Stimulated activated memory B cell treated with anti-CD40 and anti-IgM and Interleukin-4, amounts not matched to agents 10 μg/mL and 1 μg/mL and 100 μg/mL, for 72 hours (primary cell): ENCODE data around the gene ADD2.

Experiments
- ATAC-seq: fragments of 150-1000 bp; cut with Tn5 transposase; 2 replicates; pipeline ENCODE4 v1.10.0; 2021
- H3K27ac Mint-ChIP-seq: one replicate; pipeline ENCODE4 v1.8.0; 2022; ENCODE audit warnings: mild to moderate bottlenecking, mixed read lengths
- H3K27me3 Mint-ChIP-seq: one replicate; pipeline ENCODE4 v1.8.0; 2022; ENCODE audit warnings: mixed read lengths
- H3K36me3 Mint-ChIP-seq: one replicate; pipeline ENCODE4 v1.8.0; 2022; ENCODE audit warnings: mixed read lengths
- H3K4me1 Mint-ChIP-seq: one replicate; pipeline ENCODE4 v1.8.0; 2022; ENCODE audit warnings: mixed read lengths
- H3K4me3 Mint-ChIP-seq: one replicate; pipeline ENCODE4 v1.8.0; 2022; ENCODE audit warnings: mild to moderate bottlenecking, moderate library complexity, mixed read lengths
- H3K9me3 Mint-ChIP-seq: one replicate; pipeline ENCODE4 v1.8.0; 2022; ENCODE audit warnings: mixed read lengths

The ADD2 gene

GRCh38 chr2:70726947-70727725 is 40.9 kb downstream of the ADD2 start:
- H3K9me3 Mint-ChIP-seq, result no peaks in the 10 kb centered on the region
- no peaks in the 10 kb centered on the region for H3K27me3 Mint-ChIP-seq
- H3K4me1 Mint-ChIP-seq, result peaks cover 16% of the 10 kb centered on the region
- no peak for ATAC-seq
- no peak overlapping the region for H3K4me3 Mint-ChIP-seq
- no peaks in the 10 kb centered on the region for H3K36me3 Mint-ChIP-seq
- no peak overlapping the region for H3K27ac Mint-ChIP-seq

- Mint-ChIP-seq H3K9me3 (no peaks in the 10 kb centered on the region), H3K36me3 (peaks cover 5% of the 10 kb centered on the region), H3K27ac (no peak overlapping the region), H3K4me3 (no peak overlapping the region), H3K4me1 (peaks cover 13% of the 10 kb centered on the region), H3K27me3 (no peaks in the 10 kb centered on the region)
- no peak for ATAC-seq
Measured at GRCh38 chr2:70725505-70725904, 42.5 kb downstream of the ADD2 start.

- ATAC-seq, result no peak
- no peaks in the 10 kb centered on the region for H3K27me3 Mint-ChIP-seq
Measured at GRCh38 chr2:70724366-70724765, 43.6 kb downstream of the ADD2 start.

GRCh38 chr2:70723286-70723885 is 44.6 kb downstream of the ADD2 start:
- Mint-ChIP-seq H3K4me1 (peaks cover 13% of the 10 kb centered on the region), H3K36me3 (peaks cover 5% of the 10 kb centered on the region)

More at GRCh38 chr2:70724366-70724765, 43.6 kb downstream of the ADD2 start:
- H3K36me3 Mint-ChIP-seq, result peaks cover 5% of the 10 kb centered on the region
- peaks cover 13% of the 10 kb centered on the region for H3K4me1 Mint-ChIP-seq
- H3K27ac Mint-ChIP-seq, result no peak overlapping the region
- H3K9me3 Mint-ChIP-seq, result no peaks in the 10 kb centered on the region
- H3K4me3 Mint-ChIP-seq, result no peak overlapping the region

GRCh38 chr2:70720124-70720523 is 47.9 kb downstream of the ADD2 start:
- peaks cover 25% of the 10 kb centered on the region for H3K4me1 Mint-ChIP-seq
- no peak for ATAC-seq
- no peak overlapping the region for H3K27ac Mint-ChIP-seq
- no peaks in the 10 kb centered on the region for H3K9me3 Mint-ChIP-seq
- H3K27me3 Mint-ChIP-seq, result no peaks in the 10 kb centered on the region
- peaks cover 5% of the 10 kb centered on the region for H3K36me3 Mint-ChIP-seq
- no peak overlapping the region for H3K4me3 Mint-ChIP-seq

More at GRCh38 chr2:70723286-70723885, 44.6 kb downstream of the ADD2 start:
- H3K27me3 Mint-ChIP-seq, result no peaks in the 10 kb centered on the region
- H3K4me3 Mint-ChIP-seq, result no peak overlapping the region
- H3K27ac Mint-ChIP-seq, result no peak overlapping the region
- no peaks in the 10 kb centered on the region for H3K9me3 Mint-ChIP-seq
- no peak for ATAC-seq

GRCh38 chr2:70719231-70719630 is 48.8 kb downstream of the ADD2 start:
- H3K36me3 Mint-ChIP-seq, result peaks cover 5% of the 10 kb centered on the region

GRCh38 chr2:70718736-70719135 is 49.3 kb downstream of the ADD2 start:
- Mint-ChIP-seq H3K27ac (no peak overlapping the region), H3K36me3 (peaks cover 5% of the 10 kb centered on the region)
- ATAC-seq, result no peak

More at GRCh38 chr2:70719231-70719630, 48.8 kb downstream of the ADD2 start:
- Mint-ChIP-seq H3K4me3 (no peak overlapping the region), H3K27ac (no peak overlapping the region), H3K27me3 (no peaks in the 10 kb centered on the region), H3K9me3 (no peaks in the 10 kb centered on the region), H3K4me1 (peaks cover 16% of the 10 kb centered on the region)
- ATAC-seq, result no peak

GRCh38 chr2:70718241-70718640 is 49.8 kb downstream of the ADD2 start:
- Mint-ChIP-seq H3K9me3 (no peaks in the 10 kb centered on the region), H3K4me1 (peaks cover 16% of the 10 kb centered on the region), H3K36me3 (peaks cover 5% of the 10 kb centered on the region)

More at GRCh38 chr2:70718736-70719135, 49.3 kb downstream of the ADD2 start:
- H3K9me3 Mint-ChIP-seq, result no peaks in the 10 kb centered on the region
- H3K4me1 Mint-ChIP-seq, result peaks cover 16% of the 10 kb centered on the region
- H3K4me3 Mint-ChIP-seq, result no peak overlapping the region
- H3K27me3 Mint-ChIP-seq, result no peaks in the 10 kb centered on the region

GRCh38 chr2:70717431-70718038 is 50.5 kb downstream of the ADD2 start:
- no peak for ATAC-seq
- Mint-ChIP-seq H3K4me1 (peaks cover 16% of the 10 kb centered on the region), H3K27ac (no peak overlapping the region), H3K36me3 (peaks cover 5% of the 10 kb centered on the region), H3K27me3 (no peaks in the 10 kb centered on the region), H3K4me3 (no peak overlapping the region), H3K9me3 (no peaks in the 10 kb centered on the region)

More at GRCh38 chr2:70718241-70718640, 49.8 kb downstream of the ADD2 start:
- Mint-ChIP-seq H3K27ac (no peak overlapping the region), H3K4me3 (no peak overlapping the region), H3K27me3 (no peaks in the 10 kb centered on the region)
- no peak for ATAC-seq

GRCh38 chr2:70716951-70717350 is 51.0 kb downstream of the ADD2 start:
- H3K4me3 Mint-ChIP-seq, result no peak overlapping the region
- peak overlapping the region; percentile 2 for H3K27ac Mint-ChIP-seq
- H3K9me3 Mint-ChIP-seq, result no peaks in the 10 kb centered on the region
- H3K27me3 Mint-ChIP-seq, result no peaks in the 10 kb centered on the region
- peaks cover 5% of the 10 kb centered on the region for H3K36me3 Mint-ChIP-seq
- H3K4me1 Mint-ChIP-seq, result peaks cover 16% of the 10 kb centered on the region
- ATAC-seq, result no peak

GRCh38 chr2:70716131-70716743 is 51.8 kb downstream of the ADD2 start:
- H3K9me3 Mint-ChIP-seq, result no peaks in the 10 kb centered on the region
- H3K4me1 Mint-ChIP-seq, result peaks cover 15% of the 10 kb centered on the region
- peak overlapping the region; percentile 2 for H3K27ac Mint-ChIP-seq
- ATAC-seq, result no peak
- no peak overlapping the region for H3K4me3 Mint-ChIP-seq
- H3K27me3 Mint-ChIP-seq, result no peaks in the 10 kb centered on the region
- peaks cover 3% of the 10 kb centered on the region for H3K36me3 Mint-ChIP-seq

GRCh38 chr2:70715071-70715985 is 52.7 kb downstream of the ADD2 start:
- Mint-ChIP-seq H3K4me3 (no peak overlapping the region), H3K27ac (peak overlapping the region; percentile 21), H3K9me3 (no peaks in the 10 kb centered on the region), H3K36me3 (peaks cover 2% of the 10 kb centered on the region), H3K27me3 (no peaks in the 10 kb centered on the region), H3K4me1 (peaks cover 12% of the 10 kb centered on the region)
- ATAC-seq, result no peak

GRCh38 chr2:70714141-70714905 is 53.7 kb downstream of the ADD2 start:
- Mint-ChIP-seq H3K9me3 (no peaks in the 10 kb centered on the region), H3K27me3 (no peaks in the 10 kb centered on the region), H3K36me3 (peaks cover 5% of the 10 kb centered on the region), H3K4me3 (no peak overlapping the region), H3K27ac (peak overlapping the region; percentile 21), H3K4me1 (peaks cover 18% of the 10 kb centered on the region)
- peak; percentile 31 for ATAC-seq

- H3K27ac Mint-ChIP-seq, result no peak overlapping the region
- H3K9me3 Mint-ChIP-seq, result no peaks in the 10 kb centered on the region
- H3K36me3 Mint-ChIP-seq, result peaks cover 10% of the 10 kb centered on the region
- H3K27me3 Mint-ChIP-seq, result no peaks in the 10 kb centered on the region
- ATAC-seq, result no peak
- no peak overlapping the region for H3K4me3 Mint-ChIP-seq
- H3K4me1 Mint-ChIP-seq, result peaks cover 28% of the 10 kb centered on the region
Measured at GRCh38 chr2:70712916-70713315, 55.1 kb downstream of the ADD2 start.
